ENCODE measurements around the gene TP53AIP1. TPM values are rescaled to one million over a fixed set of nuclear protein-coding genes. Genes with fewer than 3 reads are reported as not detected.

TP53AIP1 gene
- polyA plus RNA-seq, 3 donors = 0.03 TPM; not detected in 2

DNA sequence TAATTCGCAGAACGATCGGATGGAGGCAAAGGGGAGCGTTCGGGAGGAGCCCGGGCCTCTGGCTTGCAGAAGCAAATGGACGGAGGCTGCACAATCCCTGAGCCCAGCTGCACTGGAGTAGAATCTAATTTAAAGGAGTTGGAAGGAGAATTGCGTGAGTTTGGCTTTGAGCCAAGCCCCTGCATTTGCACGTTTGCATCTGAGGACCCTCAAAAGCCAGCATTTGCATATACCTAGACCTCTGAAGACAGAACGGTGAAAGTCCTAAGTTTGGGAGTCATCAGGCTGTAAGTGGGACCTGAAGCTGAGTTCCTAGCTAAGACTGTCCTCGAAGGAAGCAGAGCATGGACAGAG lies 15.6 kb downstream of the TP53AIP1 start:
- TF ChIP-seq CTCF (IDR thresholded peaks at IDR 0.05) = no peak
- Histone ChIP-seq H3K9ac (ENCODE audit: insufficient read depth, low read length, poor library complexity, severe bottlenecking) (no peak overlapping the region), H3K27me3 (ENCODE audit: control insufficient read depth in 2 of 2, insufficient read depth in 2 of 2, low read length in 2 of 2) (no peaks in the 10 kb centered on the region), H3K4me3 (replicated peaks in 1 of 3; ENCODE audit: low read depth in 2 of 3, low read length in 3 of 3) (no peak overlapping the region), H3K4me2 (replicated peaks; ENCODE audit: extremely low read depth, low read length, poor library complexity, severe bottlenecking) (no peak overlapping the region), H3K27ac (ENCODE audit: low read depth in 1 of 2, low read length in 2 of 2) (no peak overlapping the region), H4K20me1 (ENCODE audit: insufficient read depth, low read length) (no peaks in the 10 kb centered on the region), H3K36me3 (replicated peaks in 1 of 2; ENCODE audit: control insufficient read depth in 1 of 2, insufficient read depth in 2 of 2, low read length in 2 of 2) (no peaks in the 10 kb centered on the region), H3K9me3 (replicated peaks in 1 of 2; ENCODE audit: control insufficient read depth in 1 of 2, insufficient read depth in 1 of 2, low read length in 2 of 2) (no peaks in the 10 kb centered on the region), H3K4me1 (ENCODE audit: control insufficient read depth in 1 of 2, insufficient read depth in 2 of 2, low read length in 2 of 2) (peaks cover 6 to 13% of the 10 kb centered on the region in 2 donors), H2AFZ (ENCODE audit: insufficient read depth, low read depth, low read length, poor library complexity, severe bottlenecking) (peak overlapping the region; percentile 3), H3K79me2 (ENCODE audit: insufficient read depth, low read length) (no peaks in the 10 kb centered on the region)
- no peak for DNase-seq
- H3K4me3 Mint-ChIP-seq = no peak overlapping the region
- H3K27me3 Mint-ChIP-seq (ENCODE audit: low read depth in 3 of 3) = peaks cover under 1 to 4% (median 2%) of the 10 kb centered on the region in 3 donors
- H3K4me1 Mint-ChIP-seq = peaks cover 15% of the 10 kb centered on the region
- WGBS (ENCODE audit: insufficient coverage) = 94% methylated on average over 10 of the region's 11 CpGs
- H3K36me3 Mint-ChIP-seq = no peaks in the 10 kb centered on the region
- intact Hi-C loops (cut with micrococcal nuclease) = no loop called here
- H3K9me3 Mint-ChIP-seq = peaks cover 0 to 3% (median 0%) of the 10 kb centered on the region in 7 donors
- no peak overlapping the region for H3K27ac Mint-ChIP-seq

DNA sequence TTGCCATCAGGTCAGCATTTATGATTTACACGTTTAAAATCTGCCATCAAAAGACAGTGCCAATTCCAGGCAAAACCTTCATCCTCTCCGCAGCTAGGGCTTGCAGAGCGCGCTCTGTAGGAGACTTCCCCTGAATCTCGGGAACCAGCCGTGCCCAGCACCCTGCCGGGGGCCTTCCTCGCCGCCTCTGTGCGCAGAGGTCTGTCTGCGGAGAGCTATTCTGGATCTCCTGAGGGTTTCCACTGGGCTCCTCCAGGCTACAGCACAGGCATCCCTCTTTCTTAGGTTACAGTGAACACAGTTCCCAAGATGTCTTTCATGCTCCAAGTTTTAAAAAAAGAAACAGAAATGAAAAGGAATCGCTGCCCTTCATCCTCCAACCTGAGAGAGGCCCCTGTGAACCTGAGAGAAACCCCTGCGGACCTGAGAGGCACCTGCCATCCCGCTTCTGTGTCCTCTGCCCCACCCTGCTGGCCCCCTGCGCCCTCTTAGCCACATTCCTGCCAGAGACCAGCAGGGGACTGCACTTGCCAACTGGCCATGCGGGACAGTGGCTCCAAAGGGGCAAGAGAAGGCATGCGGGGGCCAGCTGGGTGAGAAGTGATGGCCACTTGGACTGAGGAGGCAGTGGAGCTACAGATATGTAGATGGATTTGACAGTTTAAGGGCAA lies 16.1 kb downstream of the TP53AIP1 start:
- Mint-ChIP-seq H3K36me3 (no peaks in the 10 kb centered on the region), H3K27me3 (ENCODE audit: low read depth in 3 of 3) (peaks cover 0 to 5% (median 2%) of the 10 kb centered on the region in 3 donors), H3K4me3 (no peak overlapping the region), H3K27ac (no peak overlapping the region), H3K9me3 (peaks cover 0 to 3% (median 0%) of the 10 kb centered on the region in 7 donors), H3K4me1 (peaks cover 15% of the 10 kb centered on the region)
- no peak overlapping the region for H3K4me3 ChIP-seq (replicated peaks in 1 of 3; ENCODE audit: low read depth in 2 of 3, low read length in 3 of 3)
- WGBS (ENCODE audit: insufficient coverage) = 96% methylated on average over 12 of the region's 17 CpGs
- intact Hi-C loops (cut with micrococcal nuclease) = no loop called here
- peaks cover 6 to 13% of the 10 kb centered on the region in 2 donors for H3K4me1 ChIP-seq (ENCODE audit: control insufficient read depth in 1 of 2, insufficient read depth in 2 of 2, low read length in 2 of 2)
- H3K27ac ChIP-seq (ENCODE audit: low read depth in 1 of 2, low read length in 2 of 2) = no peak overlapping the region
- no peaks in the 10 kb centered on the region for H4K20me1 ChIP-seq (ENCODE audit: insufficient read depth, low read length)
- no peaks in the 10 kb centered on the region for H3K79me2 ChIP-seq (ENCODE audit: insufficient read depth, low read length)
- H3K9ac ChIP-seq (ENCODE audit: insufficient read depth, low read length, poor library complexity, severe bottlenecking) = no peak overlapping the region
- no peak for TF ChIP-seq CTCF (IDR thresholded peaks at IDR 0.05)
- no peak for DNase-seq
- H2AFZ ChIP-seq (ENCODE audit: insufficient read depth, low read depth, low read length, poor library complexity, severe bottlenecking) = no peak overlapping the region
- no peaks in the 10 kb centered on the region for H3K27me3 ChIP-seq (ENCODE audit: control insufficient read depth in 2 of 2, insufficient read depth in 2 of 2, low read length in 2 of 2)
- no peaks in the 10 kb centered on the region for H3K36me3 ChIP-seq (replicated peaks in 1 of 2; ENCODE audit: control insufficient read depth in 1 of 2, insufficient read depth in 2 of 2, low read length in 2 of 2)
- no peak overlapping the region for H3K4me2 ChIP-seq (replicated peaks; ENCODE audit: extremely low read depth, low read length, poor library complexity, severe bottlenecking)
- H3K9me3 ChIP-seq (replicated peaks in 1 of 2; ENCODE audit: control insufficient read depth in 1 of 2, insufficient read depth in 1 of 2, low read length in 2 of 2) = no peaks in the 10 kb centered on the region

All from CD14-positive monocyte (primary cell).